Airway epithelial cell (primary cell): Measurements from ENCODE around the gene ZNF256. TPM values are rescaled to one million over a fixed set of nuclear protein-coding genes. Genes with fewer than 3 reads are reported as not detected.

Experiments
- total RNA-seq: library from RNA; depleted of rRNA; stranded (reverse); fragments of >200 nt; gene quantifications from 2 replicates; pipeline ENCODE4 v1.2.3, GENCODE V29; 2015

The ZNF256 gene
- total RNA-seq = 0.88 and 3.7 TPM in 2 replicates

GRCh38 chr19:57947419-57948134, at the start of gene ZNF256:
Gene ZNF256 (minus strand): TSS chr19:57947706. CDS start chr19:57947474, 232 bp downstream.

GRCh38 chr19:57974434-57974833, 26.9 kb upstream of the ZNF256 start, which contains the start of gene C19orf18:
Gene C19orf18 (minus strand): TSS chr19:57974534. CDS start chr19:57974432, 102 bp downstream.

GRCh38 chr19:57934820-57935665, 12.5 kb downstream of the ZNF256 start, which contains the start of gene ZNF418:
Gene ZNF418 (minus strand): TSS chr19:57935402. CDS start chr19:57933822, 1,580 bp downstream.

GRCh38 chr19:57916168-57916995, 31.1 kb downstream of the ZNF256 start, which contains the start of gene ZNF417:
Gene ZNF417 (minus strand): TSS chr19:57916592. CDS start chr19:57916411, 181 bp downstream.

Other genes with a start within 250 kb of the ZNF256 start
- gene ZNF154, start 238.5 kb downstream of the ZNF256 start, total RNA-seq = 0.28 and 0.85 TPM in 2 replicates
- 1.8 and 2.8 TPM in 2 replicates for gene ZNF671, start 220.1 kb downstream of the ZNF256 start, total RNA-seq
- 3.1 and 5.6 TPM in 2 replicates for gene ZNF776, start 200.9 kb downstream of the ZNF256 start, total RNA-seq
- gene ZNF586, start 178.0 kb downstream of the ZNF256 start, total RNA-seq = 9.7 and 17.6 TPM in 2 replicates
- gene ZNF552, start 132.8 kb downstream of the ZNF256 start, total RNA-seq = 5.3 and 8.7 TPM in 2 replicates
- 11.4 and 12.8 TPM in 2 replicates for gene ZNF587B, start 117.4 kb downstream of the ZNF256 start, total RNA-seq
- gene ZNF587, start 97.8 kb downstream of the ZNF256 start, total RNA-seq = 9.0 and 9.9 TPM in 2 replicates
- gene ZNF814, start 58.7 kb downstream of the ZNF256 start, total RNA-seq = 4.2 and 8.0 TPM in 2 replicates
- 3.9 and 4.6 TPM in 2 replicates for gene ZNF417, start 31.1 kb downstream of the ZNF256 start, total RNA-seq
- 1.0 and 1.7 TPM in 2 replicates for gene ZNF418, start 12.3 kb downstream of the ZNF256 start, total RNA-seq
- gene C19orf18, start 26.8 kb upstream of the ZNF256 start, total RNA-seq = 0.28 TPM in 1 of 2 replicates, not detected in the other
- 7.7 and 12.1 TPM in 2 replicates for gene ZNF606, start 55.1 kb upstream of the ZNF256 start, total RNA-seq
- gene ZSCAN1, start 86.3 kb upstream of the ZNF256 start, total RNA-seq = not detected in 2 replicates
- gene ZNF135, start 111.6 kb upstream of the ZNF256 start, total RNA-seq = 0.92 and 1.0 TPM in 2 replicates
- gene ZSCAN18, start 150.5 kb upstream of the ZNF256 start, total RNA-seq = 28.3 and 35.5 TPM in 2 replicates
- gene ZNF329, start 203.1 kb upstream of the ZNF256 start, total RNA-seq = 5.2 and 5.3 TPM in 2 replicates
- 16.3 and 23.1 TPM in 2 replicates for gene ZNF274, start 235.4 kb upstream of the ZNF256 start, total RNA-seq